PC-3 (cell line): ENCODE results near the gene HMHB1.

ENCODE experiments used
- CTCF ChIP-seq: fragments of 300-600 bp; sonication (generic); conservative IDR thresholded peaks from 2 replicates; pipeline ENCODE4 v1.5.1; 2017; ENCODE audit warnings: antibody characterized with exemption, low read depth, mild to moderate bottlenecking, low read length
- EZH2phosphoT487 ChIP-seq: fragments of 300-600 bp; sonication (generic); IDR thresholded peaks from 2 replicates; pipeline ENCODE4 v1.6.1; 2018; ENCODE audit warnings: mild to moderate bottlenecking, antibody characterized with exemption, low read length, borderline replicate concordance

- TF ChIP-seq CTCF (no peak), EZH2phosphoT487 (no peak)
Measured at GRCh38 chr5:143772621-143773020, 39.3 kb upstream of the HMHB1 start.
